ENCODE results near the gene CTNNA2.

GRCh38 chr2:80335411-80335810 is 822.6 kb downstream of the CTNNA2 start:
- no peak for TF ChIP-seq CTCF (conservative IDR thresholded peaks at IDR 0.05)
- no peak for TF ChIP-seq EZH2 (IDR thresholded peaks at IDR 0.05; ENCODE audit: low read depth)

All from PC-9 (cell line).